AG09309 (cell line): ENCODE results near the gene ZNHIT2.

Experiments
- DNase-seq: peaks from one replicate; pipeline ENCODE4 v3.0.0-alpha.2; 2010; ENCODE audit warnings: low read depth
- H3K4me3 ChIP-seq: 2 replicates; pipeline ENCODE4 v1.5.1; 2011; ENCODE audit warnings: mild to moderate bottlenecking, low read depth, low read length, moderate library complexity; ENCODE audit not compliant: control insufficient read depth
- CTCF ChIP-seq: IDR thresholded peaks from 2 replicates; pipeline ENCODE4 v1.5.1; 2011; ENCODE audit warnings: mild to moderate bottlenecking, low read depth, low read length, inconsistent platforms; ENCODE audit not compliant: insufficient read depth, control insufficient read depth; ENCODE audit errors: missing control alignments

Gene ZNHIT2

GRCh38 chr11:65108469-65109123, 8.9 kb downstream of the ZNHIT2 start:
- TF ChIP-seq CTCF: no peak
- no peak overlapping the region for H3K4me3 ChIP-seq
- DNase-seq: no peak

GRCh38 chr11:65107751-65108468, 9.6 kb downstream of the ZNHIT2 start:
- no peak for DNase-seq
- no peak overlapping the region for H3K4me3 ChIP-seq
- no peak for TF ChIP-seq CTCF

GRCh38 chr11:65107078-65107477, 10.4 kb downstream of the ZNHIT2 start:
- TF ChIP-seq CTCF: no peak
- no peak overlapping the region for H3K4me3 ChIP-seq
- DNase-seq: no peak

- no peak for DNase-seq
- no peak overlapping the region for H3K4me3 ChIP-seq
- no peak for TF ChIP-seq CTCF
Measured at GRCh38 chr11:65104628-65105027, 12.9 kb downstream of the ZNHIT2 start.

GRCh38 chr11:65103476-65103875, 14.0 kb downstream of the ZNHIT2 start:
- no peak overlapping the region for H3K4me3 ChIP-seq
- TF ChIP-seq CTCF: no peak
- no peak for DNase-seq

GRCh38 chr11:65102142-65103095, 15.1 kb downstream of the ZNHIT2 start:
- no peak for TF ChIP-seq CTCF
- DNase-seq: no peak
- no peak overlapping the region for H3K4me3 ChIP-seq
